Left hindlimb (tissue), 1 donor: ENCODE results near the gene ZNF433.

Source experiments
- DNase-seq: peaks from one replicate; pipeline ENCODE4 v3.0.0-alpha.2; 2018

ZNF433 gene

DNA sequence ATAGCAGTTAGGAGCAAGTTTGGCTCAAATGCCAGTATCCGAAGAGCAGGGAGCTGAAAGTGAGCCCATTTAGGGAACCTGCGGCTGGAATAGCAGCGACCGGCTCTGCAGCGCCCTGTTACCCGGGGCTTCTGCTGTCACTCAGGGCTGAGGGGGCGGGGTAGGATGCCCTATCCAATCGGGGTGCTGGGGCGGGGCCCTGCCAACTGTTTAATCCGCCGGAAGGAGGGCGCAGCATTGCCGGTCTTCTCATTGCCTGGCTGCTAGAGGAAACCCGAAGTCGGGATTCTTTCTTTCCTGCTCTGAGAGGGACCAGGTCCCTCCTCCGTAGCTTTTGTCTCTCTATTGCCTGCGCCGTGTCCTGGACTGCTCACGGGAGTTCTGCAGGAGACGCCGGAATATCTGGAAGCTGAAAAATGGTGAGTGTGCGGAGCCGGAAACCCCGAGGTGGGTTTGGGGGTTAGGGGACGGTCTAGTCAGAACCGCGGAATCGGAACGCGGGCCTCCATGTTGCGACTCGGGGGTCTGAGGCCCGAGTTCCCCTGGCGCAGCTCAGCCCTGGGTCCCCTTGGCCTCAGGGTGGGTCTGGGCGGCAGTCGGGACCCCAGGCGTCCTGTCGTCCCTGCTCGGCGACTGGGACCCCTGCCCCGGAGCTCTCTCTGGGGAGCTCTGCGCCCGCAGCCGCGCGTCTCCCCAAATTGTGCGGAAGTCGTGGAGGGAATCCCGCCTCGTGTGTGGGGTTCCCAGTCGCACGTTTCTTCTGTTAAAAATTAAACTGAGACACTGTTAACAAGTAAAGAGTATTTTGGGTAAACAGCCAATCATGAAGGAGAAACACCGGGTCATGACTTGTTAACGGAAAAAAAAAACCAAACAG is 47.8 kb downstream of the ZNF433 start:
- peak; percentile 95 for DNase-seq

DNA sequence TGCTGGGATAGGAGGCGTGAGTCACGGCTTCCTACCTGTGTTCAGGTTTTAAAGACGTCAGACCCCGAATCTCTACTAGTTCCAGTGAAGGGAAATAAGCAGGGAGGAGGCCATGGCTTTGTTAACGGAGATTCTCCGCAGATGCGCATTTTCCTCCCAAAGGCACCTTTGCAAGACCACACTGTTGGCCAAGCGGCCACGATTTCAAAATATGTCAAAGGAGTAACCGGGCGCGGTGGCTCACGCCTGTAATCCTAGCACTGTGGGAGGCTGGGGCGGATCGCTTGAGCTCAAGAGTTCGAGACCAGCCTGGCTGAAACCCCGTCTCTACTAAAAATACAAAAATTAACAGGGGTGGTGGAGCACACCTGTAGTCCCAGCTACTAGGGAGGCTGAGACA is 48.7 kb downstream of the ZNF433 start:
- no peak for DNase-seq

DNA sequence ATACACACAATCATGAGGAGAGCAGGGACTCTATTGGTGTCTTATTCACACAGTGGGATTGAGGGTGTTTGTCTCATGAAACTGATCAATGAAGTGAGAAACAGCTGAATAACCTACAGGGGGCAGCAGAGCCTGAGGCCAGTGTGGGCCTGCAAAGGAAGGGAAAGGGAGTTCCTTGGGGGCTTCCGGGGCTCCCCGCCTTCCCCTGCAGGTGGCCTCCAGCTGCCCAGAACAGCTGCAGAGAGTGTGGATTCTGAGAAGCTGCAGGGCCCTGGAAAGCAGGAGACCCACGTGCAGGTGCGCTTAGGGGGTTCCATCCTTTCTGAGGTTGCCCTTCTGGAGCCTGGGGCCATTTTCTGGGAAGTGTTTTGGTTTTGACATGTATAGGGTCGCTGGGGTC is 50.5 kb downstream of the ZNF433 start:
- no peak for DNase-seq

DNA sequence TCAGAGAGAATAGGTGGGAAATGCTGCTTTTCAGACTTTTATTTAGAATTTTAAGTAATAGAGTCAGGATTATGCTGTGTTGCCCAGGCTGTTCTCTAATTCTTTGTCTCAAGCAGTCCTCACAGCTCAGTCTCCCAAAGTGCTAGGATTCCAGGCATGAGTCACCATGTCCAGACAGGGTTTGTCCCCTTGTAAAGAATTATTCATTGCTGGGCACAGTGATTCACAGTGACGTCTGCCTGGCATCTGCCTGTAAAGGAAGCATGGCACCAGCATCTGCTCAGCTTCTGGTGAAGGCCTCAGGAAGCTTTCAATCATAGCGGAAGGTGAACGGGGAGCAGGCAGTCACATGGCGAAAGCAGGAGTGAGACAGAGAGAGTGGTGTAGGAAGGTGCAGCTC is 53.0 kb downstream of the ZNF433 start:
- DNase-seq = no peak

DNA sequence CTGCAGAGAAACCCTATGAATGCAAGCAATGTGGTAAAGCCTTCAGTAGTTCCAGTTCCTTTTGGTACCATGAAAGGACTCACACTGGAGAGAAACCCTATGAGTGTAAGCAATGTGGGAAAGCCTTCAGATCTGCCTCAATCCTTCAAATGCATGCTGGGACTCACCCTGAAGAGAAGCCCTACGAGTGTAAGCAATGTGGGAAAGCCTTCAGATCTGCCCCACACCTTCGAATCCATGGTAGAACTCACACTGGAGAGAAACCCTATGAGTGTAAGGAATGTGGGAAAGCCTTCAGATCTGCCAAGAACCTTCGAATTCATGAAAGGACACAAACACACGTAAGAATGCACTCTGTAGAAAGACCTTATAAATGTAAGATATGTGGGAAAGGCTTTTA is 56.0 kb downstream of the ZNF433 start:
- no peak for DNase-seq

DNA sequence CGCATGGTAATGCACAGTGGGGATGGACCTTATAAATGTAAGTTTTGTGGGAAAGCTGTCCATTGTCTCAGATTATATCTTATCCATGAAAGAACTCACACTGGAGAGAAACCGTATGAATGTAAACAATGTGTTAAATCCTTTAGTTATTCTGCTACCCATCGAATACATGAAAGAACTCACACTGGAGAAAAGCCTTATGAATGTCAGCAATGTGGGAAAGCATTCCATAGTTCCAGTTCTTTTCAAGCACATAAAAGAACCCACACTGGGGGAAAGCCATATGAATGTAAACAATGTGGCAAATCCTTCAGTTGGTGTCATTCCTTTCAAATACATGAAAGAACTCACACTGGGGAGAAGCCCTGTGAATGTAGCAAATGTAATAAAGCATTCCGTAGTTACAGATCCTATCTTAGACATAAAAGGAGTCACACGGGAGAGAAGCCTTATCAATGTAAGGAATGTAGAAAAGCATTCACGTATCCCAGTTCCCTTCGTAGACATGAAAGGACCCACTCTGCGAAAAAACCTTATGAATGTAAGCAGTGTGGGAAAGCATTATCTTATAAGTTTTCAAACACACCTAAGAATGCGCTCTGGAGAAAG is 56.9 kb downstream of the ZNF433 start:
- DNase-seq = no peak

DNA sequence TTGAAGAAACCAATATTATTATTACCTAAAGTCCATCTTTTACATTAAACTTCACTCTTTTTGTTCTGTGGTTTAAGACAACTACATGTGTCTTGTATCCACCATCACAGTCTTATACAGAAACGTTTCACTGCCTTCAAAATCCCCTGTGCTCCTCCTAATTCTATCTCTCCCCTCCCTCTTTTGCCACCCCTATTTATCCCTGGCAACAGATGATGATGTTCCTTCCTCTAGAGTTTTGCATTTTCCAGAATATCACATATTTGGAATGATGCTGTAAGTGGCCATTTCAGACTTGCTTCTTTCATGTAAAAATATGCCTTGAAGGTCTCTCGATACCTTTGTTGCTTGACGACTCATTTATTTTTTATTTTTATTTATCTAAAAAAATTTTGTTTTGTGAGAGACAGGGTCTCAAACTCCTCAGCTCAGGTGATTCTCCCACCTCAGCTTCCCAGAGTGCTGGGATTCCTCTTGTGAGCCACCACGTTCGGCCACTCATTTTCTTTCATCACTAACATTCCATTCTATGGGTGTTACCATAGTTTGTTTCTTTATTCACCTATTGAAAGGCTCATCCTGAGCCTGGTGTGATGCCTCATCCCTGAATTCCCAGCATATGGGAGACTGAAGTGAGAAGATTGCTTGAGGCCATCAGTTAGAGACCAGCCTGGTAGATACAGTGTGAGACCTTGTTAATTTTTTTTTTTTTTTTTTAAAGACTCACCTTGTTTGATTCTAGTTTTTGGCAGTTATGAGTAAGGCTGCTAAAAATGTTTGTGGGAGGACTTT is 62.3 kb downstream of the ZNF433 start:
- DNase-seq = no peak

DNA sequence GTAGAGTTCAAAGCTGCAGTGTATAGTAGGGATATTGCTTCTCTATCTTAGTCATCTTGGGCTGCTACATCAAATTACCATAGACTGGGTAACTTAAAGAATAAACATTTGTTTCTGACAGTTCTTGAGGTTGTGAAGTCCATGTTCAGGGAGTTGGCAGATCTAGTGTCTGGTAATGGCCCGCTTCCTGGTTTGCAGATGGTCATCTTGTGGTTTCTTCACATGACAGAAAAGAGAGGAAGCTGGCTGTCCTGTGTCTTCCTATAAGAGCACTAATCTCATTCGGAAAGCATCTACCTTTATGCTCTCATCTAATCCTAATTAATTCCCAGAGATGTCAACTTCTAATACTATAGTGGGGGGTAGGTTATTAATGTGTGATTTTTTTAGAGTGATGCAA is 64.4 kb downstream of the ZNF433 start:
- no peak for DNase-seq

DNA sequence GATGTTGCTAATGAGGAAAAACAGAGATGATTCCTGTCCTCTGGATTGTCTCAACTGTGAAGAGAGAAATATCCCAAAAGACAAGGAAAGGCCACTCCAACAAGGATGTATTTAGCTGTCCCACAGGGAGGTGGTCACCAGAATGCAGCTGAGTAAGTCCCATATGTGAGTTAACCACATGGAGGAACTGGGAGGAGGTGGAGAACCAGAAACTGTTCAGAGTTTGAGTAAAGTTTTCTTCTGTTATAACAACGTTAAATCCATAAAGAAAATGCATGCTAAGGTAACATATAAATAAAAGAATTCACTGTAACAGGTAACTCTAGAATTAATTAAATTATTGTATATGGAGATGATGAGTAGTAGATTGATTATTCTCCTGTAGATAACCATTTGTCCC is 65.3 kb downstream of the ZNF433 start:
- no peak for DNase-seq

DNA sequence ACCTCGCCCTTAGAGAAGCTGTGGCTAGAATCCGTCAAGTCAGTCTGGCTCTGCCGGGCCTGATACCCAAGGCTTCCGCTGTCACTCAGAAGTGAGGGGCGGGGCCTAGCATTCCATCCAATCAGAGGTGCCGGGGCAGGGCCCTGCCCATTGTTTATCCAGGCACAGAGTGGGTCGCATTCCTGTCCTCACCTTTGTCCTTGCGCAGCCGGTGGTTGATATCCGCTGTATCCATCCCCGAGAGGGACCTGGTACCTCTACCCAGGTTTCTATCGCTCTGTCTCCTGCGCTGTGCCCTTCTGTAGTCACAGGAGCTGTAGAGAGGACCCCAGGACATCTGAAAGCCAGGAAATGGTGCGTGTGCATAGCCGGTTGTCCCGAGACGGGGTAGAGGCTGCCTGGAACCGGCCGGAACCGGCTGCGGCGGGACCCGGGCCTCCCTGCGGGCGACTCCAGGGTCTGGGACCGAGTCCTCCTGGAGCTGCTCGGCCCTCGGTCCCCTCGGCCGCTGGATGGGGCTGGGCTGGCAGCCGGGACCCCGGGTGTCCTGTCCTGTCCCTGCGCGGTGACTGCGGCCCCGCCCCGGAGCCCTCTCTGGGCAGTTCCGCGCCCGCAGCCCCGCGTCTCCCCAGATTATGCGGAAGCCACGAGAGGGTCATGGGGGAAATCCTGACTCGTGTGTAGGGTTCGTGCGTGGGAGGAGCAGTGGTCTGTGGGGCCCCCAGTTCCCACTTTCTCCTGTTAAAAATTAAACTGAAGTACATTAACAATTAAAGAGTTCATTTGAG is 70.4 kb downstream of the ZNF433 start, which contains the start of gene ZNF763:
ZNF763 (plus strand) TSS at position 183 of the 788 bp plus-strand sequence; CDS start at position 352, 169 bp downstream.
- DNase-seq = peak; percentile 90
